GM06990 (cell line): ENCODE data around the gene RTEL1.

ENCODE experiments used
- DNase-seq: peaks from one replicate; pipeline ENCODE4 v3.0.0-alpha.2; 2011; ENCODE audit not compliant: insufficient read length; ENCODE audit errors: extremely low read depth
- H3K27me3 ChIP-seq: replicated peaks from 2 replicates; pipeline ENCODE4 v1.6.0; 2011; ENCODE audit warnings: low read length; ENCODE audit not compliant: control insufficient read depth, insufficient read depth
- H3K36me3 ChIP-seq: 2 replicates; pipeline ENCODE4 v1.5.1; 2011; ENCODE audit warnings: low read length; ENCODE audit not compliant: control insufficient read depth, insufficient read depth
- H3K4me3 ChIP-seq: replicated peaks from 2 replicates; pipeline ENCODE4 v1.5.1; 2011; ENCODE audit warnings: low read depth, mild to moderate bottlenecking, control low read depth, low read length
- TF ChIP-seq, protein P1 (sequence below): IDR thresholded peaks from 2 replicates; pipeline ENCODE4 v1.5.1; 2011; ENCODE audit warnings: low read length, control low read depth, mild to moderate bottlenecking, inconsistent platforms; ENCODE audit not compliant: insufficient read depth, poor library complexity, severe bottlenecking

Gene RTEL1

DNA sequence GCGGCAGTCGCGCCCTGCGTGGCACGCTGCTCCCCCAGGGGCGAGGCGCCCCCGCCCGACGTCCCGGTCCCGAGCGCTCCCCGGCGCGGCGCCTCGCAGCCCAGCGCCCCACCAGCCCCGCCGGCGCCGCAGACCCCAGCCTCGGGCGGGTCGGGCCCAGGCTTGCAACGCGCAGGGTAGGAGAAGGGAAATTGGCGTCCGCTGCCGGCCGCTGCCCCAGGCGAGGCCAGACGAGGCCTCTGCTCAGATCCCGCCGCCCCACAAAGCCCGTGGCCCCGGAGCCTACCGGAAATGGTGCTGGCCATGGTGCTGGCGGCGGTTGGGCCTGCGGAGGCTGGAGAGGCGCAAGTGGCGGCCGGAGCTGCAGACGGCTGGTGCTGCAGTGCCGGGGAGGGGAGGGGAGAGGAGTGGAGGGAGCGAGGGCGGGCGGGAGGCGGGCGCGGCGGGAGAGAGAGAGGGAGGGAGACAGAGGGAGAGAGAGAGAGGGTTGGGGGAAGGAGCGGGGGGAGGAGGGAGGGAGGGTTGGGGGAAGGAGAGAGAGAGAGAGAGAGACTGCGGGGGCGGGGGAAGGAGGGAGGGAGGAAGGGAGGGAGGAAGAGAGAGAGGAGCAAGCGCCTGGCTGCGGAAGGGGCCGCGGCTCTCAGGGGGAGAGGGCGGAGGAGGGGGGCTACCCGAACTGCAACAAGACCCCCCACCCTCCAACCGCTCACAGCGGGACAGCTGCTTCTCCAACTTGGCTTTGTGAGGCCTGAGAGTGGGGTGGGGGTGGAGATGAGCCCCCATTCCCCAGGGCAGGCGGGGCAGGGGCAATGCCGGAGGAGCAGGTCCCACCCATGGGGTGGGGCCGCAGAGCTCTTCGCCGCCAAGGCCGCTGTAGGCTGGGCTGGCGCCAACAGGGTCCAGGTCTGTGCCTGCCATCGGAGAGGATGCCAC is 4.8 kb upstream of the RTEL1 start, which contains the start of gene STMN3:
TSS of gene STMN3 (minus strand) at position 384 of the 933 bp plus-strand sequence. CDS start at position 305, 79 bp downstream.
- Histone ChIP-seq H3K4me3 (no peak within 1 kb of the TSS; the same call in none of the 2 replicates), H3K36me3 (no peaks in the 10 kb centered on the region), H3K27me3 (no peaks in the 10 kb centered on the region; the same call in 1 of the 2 replicates)
- peak; percentile 65 for DNase-seq
- TF ChIP-seq, protein P1, sequence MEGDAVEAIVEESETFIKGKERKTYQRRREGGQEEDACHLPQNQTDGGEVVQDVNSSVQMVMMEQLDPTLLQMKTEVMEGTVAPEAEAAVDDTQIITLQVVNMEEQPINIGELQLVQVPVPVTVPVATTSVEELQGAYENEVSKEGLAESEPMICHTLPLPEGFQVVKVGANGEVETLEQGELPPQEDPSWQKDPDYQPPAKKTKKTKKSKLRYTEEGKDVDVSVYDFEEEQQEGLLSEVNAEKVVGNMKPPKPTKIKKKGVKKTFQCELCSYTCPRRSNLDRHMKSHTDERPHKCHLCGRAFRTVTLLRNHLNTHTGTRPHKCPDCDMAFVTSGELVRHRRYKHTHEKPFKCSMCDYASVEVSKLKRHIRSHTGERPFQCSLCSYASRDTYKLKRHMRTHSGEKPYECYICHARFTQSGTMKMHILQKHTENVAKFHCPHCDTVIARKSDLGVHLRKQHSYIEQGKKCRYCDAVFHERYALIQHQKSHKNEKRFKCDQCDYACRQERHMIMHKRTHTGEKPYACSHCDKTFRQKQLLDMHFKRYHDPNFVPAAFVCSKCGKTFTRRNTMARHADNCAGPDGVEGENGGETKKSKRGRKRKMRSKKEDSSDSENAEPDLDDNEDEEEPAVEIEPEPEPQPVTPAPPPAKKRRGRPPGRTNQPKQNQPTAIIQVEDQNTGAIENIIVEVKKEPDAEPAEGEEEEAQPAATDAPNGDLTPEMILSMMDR: no peak

DNA sequence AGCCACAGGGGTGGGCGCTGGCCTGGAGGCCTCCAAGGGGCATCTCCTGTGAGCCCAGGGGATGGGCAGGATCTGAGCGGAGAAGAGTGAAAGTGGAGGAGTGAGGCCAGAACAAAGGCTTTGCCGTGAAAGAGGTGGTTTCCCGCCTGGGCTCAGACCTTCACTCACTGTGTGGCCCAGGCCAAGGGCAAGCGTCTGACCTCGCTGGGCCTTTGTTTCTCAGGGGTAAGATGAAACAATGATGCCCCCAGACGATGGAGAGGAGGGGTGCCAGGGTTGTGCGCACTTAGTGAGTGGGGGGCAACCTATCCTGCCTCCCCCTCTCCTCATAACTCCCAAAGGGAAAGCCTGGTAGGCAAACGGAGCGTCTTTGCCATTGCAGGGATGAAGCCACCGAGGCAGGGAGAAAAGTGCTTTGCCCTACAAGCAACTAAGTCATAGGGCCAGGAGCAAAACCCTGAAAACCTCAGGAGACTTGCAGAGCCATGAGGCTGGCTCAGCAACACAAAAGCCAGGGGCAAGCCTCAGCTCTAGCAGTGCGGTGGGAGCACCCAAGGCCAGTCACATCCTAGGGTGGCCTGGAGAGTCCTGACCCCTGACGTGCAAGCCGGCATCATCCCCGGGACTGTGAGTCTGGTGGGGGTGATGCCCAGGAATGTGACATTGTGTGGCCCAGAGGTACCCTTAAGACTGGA is 4.0 kb upstream of the RTEL1 start:
- no peak overlapping the region for H3K4me3 ChIP-seq
- TF ChIP-seq, protein P1: no peak

DNA sequence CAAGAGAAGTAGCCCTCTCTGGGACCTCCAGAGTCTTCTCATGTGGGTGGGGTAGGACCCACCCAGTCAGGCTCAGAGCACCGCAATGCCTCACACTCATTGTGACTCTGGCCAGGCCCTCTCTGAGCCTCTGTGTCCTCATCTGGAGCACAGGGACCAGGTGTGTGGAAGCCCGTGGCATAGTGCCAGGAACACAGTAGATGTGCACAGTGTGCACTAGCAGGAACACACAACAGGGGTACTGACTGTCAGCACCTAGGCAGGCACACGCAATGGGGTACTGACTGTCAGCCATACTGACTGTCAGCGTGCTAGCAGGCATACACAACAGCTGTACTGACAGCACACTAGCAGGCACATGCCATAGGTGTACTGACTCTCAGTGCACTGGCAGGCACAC is 2.9 kb upstream of the RTEL1 start:
- DNase-seq: no peak
- no peaks in the 10 kb centered on the region; the same call in 1 of the 2 replicates for H3K27me3 ChIP-seq
- H3K4me3 ChIP-seq: no peak overlapping the region
- TF ChIP-seq, protein P1: no peak
- no peaks in the 10 kb centered on the region for H3K36me3 ChIP-seq

More for the DNA sequence above, 4.0 kb upstream of the RTEL1 start:
- DNase-seq: no peak
- Histone ChIP-seq H3K27me3 (no peaks in the 10 kb centered on the region; the same call in 1 of the 2 replicates), H3K36me3 (no peaks in the 10 kb centered on the region)

DNA sequence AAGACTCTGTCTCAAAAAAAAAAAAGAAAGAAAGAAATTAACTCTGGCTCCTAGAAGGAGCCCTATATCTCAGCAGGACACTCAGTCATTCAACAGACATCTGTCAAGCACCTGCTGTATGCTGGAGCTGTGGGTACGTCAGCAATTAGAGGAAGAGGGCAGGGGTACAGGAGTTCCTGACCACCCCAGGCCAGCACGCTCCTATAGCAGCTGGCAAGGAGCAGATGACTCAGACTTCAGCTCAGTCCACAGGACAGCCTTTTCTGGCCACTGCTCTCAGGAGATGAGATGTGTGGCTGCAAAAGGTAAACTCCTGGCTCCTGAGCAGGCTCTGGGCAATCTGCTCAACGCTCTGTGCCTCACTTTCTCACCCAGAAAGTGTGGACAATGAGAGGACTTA is 1.7 kb upstream of the RTEL1 start:
- DNase-seq: no peak
- TF ChIP-seq, protein P1: no peak
- Histone ChIP-seq H3K4me3 (no peak overlapping the region), H3K36me3 (peaks cover 7% of the 10 kb centered on the region), H3K27me3 (no peaks in the 10 kb centered on the region)

DNA sequence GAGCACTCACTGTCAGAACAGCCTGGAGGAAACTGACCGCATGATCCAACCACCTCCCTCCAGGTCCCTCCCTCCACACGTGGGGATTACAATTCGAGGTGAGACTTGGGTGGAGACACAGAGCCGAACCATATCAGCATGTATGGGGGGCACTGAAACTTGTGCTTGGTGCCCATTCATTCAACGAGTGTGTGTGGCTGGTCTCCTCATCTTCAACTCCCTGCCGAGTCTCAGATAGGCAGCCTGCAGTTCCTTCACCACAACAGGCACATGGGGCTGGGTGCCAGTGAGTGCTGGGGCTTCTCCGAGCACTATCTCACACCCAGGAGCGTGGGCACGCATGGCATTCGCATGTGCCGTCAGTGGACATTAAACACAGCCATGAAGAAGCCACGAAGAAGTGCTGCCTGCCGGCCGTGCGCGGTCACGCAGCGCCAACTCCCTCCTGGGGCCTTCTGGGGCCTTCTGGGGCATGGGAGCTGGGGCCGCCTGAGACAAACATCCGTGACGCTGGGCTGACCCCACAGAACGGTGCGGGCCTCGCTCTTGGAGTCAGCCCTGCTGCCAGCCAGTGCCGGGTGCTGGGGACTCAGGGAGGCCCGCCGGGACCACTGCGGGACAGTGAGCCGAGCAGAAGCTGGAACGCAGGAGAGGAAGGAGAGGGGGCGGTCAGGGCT is 714 bp upstream of the RTEL1 start:
- DNase-seq: no peak
- Histone ChIP-seq H3K4me3 (peak overlapping the region; percentile 77), H3K36me3 (peaks cover 15% of the 10 kb centered on the region), H3K27me3 (no peaks in the 10 kb centered on the region)
- TF ChIP-seq, protein P1: no peak
